HL-60 (cell line): ENCODE results near the gene ASB10.

Experiments
- DNase-seq, 2 experiments: peaks; one replicate each; pipeline ENCODE4 v3.0.0-alpha.2; 2010 to 2020; ENCODE audit warnings: low read depth in 1 of 2, low spot score in 1 of 2
- H3K27ac ChIP-seq: fragments of 250-450 bp; sonication (Bioruptor Pico); replicated peaks from 2 replicates; pipeline ENCODE4 v1.5.1; 2020; ENCODE audit warnings: mild to moderate bottlenecking, moderate library complexity
- H3K27me3 ChIP-seq: fragments of 250-450 bp; sonication (Bioruptor Pico); 2 replicates; pipeline ENCODE4 v1.5.1; 2021; ENCODE audit warnings: mild to moderate bottlenecking, moderate library complexity; ENCODE audit not compliant: insufficient read depth, poor library complexity, severe bottlenecking
- H3K4me3 ChIP-seq: replicated peaks from 2 replicates; pipeline ENCODE4 v1.5.1; 2011; ENCODE audit warnings: mild to moderate bottlenecking, control low read depth, low read length; ENCODE audit not compliant: insufficient read depth
- GABPA ChIP-seq: IDR thresholded peaks from 2 replicates; pipeline ENCODE4 v1.6.1; 2012; ENCODE audit warnings: low read depth
- POLR2AphosphoS5 ChIP-seq: IDR thresholded peaks from 2 replicates; pipeline ENCODE4 v1.6.1; 2012; ENCODE audit warnings: low read depth
- SPI1 ChIP-seq: IDR thresholded peaks from 2 replicates; pipeline ENCODE4 v1.6.1; 2012; ENCODE audit warnings: low read depth, mild to moderate bottlenecking, borderline replicate concordance
- TF ChIP-seq, protein P1 (sequence below): IDR thresholded peaks from 2 replicates; pipeline ENCODE4 v1.6.1; 2012; ENCODE audit warnings: low read depth; ENCODE audit not compliant: insufficient replicate concordance
- TF ChIP-seq, protein P2 (sequence below): IDR thresholded peaks from one replicate; pipeline ENCODE4 v1.5.1; 2011; ENCODE audit warnings: low read length, control low read depth, inconsistent platforms; ENCODE audit not compliant: insufficient read depth

ASB10 gene

DNA sequence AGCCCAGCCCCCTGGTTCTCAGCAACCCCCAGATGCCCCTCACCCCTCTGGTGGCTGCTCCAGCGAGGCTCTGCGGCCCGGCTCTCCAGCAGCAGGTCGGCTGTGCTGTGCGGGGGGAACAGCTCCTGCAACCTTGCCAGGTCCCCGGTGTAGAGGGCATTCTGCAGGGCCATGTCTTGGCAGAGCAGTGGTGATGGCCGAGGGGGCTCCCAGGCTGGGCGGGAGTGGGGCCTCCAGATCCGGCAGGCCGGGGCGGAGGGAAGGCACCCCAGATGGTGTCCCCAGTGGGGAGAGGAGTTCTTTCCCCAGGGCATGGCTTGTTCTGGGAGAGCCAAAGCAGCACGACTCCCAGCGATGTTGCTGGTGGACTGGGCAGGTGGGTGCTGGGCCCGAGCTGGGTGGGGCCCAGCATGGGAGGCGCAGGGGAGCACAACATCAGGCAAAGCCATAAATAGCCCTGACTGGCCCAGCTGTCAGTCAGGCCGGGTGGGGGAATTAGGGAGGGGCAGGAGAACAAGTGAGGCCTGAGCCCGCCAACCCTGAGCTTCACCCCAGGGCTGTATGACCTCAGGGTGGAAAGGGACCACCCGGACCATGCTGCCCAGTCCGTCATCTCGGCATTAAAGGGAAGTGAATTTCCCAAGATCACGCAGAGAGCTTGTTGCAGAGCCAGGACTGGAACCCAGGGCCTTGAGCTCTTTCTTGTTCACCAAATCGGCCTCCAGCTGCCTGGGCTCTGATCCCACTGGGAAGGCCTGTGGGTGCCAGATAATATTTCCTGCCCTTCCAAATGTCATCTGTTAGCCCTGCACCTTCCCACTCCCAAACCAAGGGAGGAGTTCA lies 580 bp upstream of the ASB10 start:
- Histone ChIP-seq H3K27me3 (peaks cover 12% of the 10 kb centered on the region), H3K4me3 (no peak overlapping the region), H3K27ac (no peak overlapping the region)
- no peak for TF ChIP-seq SPI1
- TF ChIP-seq, protein P1, sequence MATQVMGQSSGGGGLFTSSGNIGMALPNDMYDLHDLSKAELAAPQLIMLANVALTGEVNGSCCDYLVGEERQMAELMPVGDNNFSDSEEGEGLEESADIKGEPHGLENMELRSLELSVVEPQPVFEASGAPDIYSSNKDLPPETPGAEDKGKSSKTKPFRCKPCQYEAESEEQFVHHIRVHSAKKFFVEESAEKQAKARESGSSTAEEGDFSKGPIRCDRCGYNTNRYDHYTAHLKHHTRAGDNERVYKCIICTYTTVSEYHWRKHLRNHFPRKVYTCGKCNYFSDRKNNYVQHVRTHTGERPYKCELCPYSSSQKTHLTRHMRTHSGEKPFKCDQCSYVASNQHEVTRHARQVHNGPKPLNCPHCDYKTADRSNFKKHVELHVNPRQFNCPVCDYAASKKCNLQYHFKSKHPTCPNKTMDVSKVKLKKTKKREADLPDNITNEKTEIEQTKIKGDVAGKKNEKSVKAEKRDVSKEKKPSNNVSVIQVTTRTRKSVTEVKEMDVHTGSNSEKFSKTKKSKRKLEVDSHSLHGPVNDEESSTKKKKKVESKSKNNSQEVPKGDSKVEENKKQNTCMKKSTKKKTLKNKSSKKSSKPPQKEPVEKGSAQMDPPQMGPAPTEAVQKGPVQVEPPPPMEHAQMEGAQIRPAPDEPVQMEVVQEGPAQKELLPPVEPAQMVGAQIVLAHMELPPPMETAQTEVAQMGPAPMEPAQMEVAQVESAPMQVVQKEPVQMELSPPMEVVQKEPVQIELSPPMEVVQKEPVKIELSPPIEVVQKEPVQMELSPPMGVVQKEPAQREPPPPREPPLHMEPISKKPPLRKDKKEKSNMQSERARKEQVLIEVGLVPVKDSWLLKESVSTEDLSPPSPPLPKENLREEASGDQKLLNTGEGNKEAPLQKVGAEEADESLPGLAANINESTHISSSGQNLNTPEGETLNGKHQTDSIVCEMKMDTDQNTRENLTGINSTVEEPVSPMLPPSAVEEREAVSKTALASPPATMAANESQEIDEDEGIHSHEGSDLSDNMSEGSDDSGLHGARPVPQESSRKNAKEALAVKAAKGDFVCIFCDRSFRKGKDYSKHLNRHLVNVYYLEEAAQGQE: no peak
- no peak for TF ChIP-seq POLR2AphosphoS5
- TF ChIP-seq, protein P2, sequence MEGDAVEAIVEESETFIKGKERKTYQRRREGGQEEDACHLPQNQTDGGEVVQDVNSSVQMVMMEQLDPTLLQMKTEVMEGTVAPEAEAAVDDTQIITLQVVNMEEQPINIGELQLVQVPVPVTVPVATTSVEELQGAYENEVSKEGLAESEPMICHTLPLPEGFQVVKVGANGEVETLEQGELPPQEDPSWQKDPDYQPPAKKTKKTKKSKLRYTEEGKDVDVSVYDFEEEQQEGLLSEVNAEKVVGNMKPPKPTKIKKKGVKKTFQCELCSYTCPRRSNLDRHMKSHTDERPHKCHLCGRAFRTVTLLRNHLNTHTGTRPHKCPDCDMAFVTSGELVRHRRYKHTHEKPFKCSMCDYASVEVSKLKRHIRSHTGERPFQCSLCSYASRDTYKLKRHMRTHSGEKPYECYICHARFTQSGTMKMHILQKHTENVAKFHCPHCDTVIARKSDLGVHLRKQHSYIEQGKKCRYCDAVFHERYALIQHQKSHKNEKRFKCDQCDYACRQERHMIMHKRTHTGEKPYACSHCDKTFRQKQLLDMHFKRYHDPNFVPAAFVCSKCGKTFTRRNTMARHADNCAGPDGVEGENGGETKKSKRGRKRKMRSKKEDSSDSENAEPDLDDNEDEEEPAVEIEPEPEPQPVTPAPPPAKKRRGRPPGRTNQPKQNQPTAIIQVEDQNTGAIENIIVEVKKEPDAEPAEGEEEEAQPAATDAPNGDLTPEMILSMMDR: no peak
- TF ChIP-seq GABPA: no peak
- DNase-seq: no peak

DNA sequence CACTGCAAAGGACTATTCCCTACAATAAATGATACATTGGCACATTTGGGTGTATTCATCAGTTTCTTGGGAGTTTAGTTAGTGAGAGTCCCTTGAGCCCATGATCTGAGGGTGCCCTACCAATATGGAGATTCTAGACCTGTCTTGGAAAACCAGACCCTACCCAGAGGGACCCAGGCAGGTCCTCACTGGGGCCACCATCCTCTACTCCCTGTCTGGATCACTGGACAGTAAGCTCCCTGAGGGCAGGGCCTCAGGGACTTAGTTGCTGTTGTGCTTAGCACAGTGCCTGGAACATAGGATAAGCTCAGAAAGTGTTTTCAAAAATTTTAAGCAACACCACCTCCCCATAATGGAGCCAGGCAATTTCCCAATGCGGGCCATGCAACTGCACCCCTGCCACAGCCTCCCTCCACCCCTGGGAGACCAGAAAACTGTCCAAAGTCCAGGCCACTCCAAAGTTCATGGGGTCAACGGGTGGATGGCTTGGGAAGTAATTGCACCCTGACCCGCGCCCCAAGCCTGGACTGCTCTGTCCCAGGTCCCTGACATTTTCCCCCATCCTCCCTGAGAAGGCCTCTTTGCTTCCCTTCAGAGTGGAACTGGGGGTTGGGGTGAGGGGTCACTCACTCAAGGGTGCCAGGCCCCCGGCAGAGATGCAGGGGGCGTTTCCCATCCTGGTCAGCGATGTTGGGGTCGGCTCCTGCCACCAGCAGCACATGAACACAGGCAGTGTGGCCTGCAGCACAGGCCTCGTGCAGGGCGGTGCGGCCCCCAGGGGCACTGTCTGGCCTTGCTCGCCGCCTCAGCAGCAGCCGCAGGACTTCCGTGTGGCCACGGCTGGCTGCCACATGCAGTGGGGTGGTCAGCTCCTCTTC lies 1.0 kb downstream of the ASB10 start:
- H3K27ac ChIP-seq: no peak overlapping the region
- no peak overlapping the region for H3K4me3 ChIP-seq
- peaks cover 12% of the 10 kb centered on the region for H3K27me3 ChIP-seq
- no peak for TF ChIP-seq POLR2AphosphoS5
- TF ChIP-seq, protein P1: no peak
- DNase-seq: no peak

DNA sequence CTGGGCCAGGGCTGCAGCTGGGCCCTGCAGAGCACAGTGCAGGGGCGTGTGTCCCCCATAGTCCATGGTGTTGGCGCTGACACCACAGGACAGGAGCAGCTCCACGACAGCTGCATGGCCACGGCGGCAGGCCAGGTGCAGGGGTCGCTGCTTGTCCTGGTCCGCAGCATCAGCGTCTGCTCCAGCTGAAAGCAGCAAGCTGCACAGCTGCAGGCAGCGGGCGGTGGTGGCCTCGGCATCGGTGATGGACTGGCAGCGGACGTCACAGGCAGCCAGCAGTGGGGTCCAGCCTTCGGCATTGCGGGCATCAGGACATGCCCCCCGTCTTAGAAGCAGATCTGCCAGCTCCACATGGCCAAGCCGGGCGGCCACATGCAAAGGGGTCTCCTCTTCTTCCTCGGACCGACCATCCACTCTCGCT lies 6.0 kb downstream of the ASB10 start:
- no peak overlapping the region for H3K4me3 ChIP-seq

More for the DNA sequence above, 6.0 kb downstream of the ASB10 start:
- TF ChIP-seq POLR2AphosphoS5 (no peak), GABPA (no peak), SPI1 (no peak)
- TF ChIP-seq, protein P1: no peak
- TF ChIP-seq, protein P2: no peak
- DNase-seq: no peak
- Histone ChIP-seq H3K27me3 (no peaks in the 10 kb centered on the region), H3K27ac (no peak overlapping the region)
